HL-60 (cell line): ENCODE data around the gene PPP6R3.

Experiments
- CTCF ChIP-seq: IDR thresholded peaks from one replicate; pipeline ENCODE4 v1.5.1; 2011; ENCODE audit warnings: low read length, control low read depth, inconsistent platforms; ENCODE audit not compliant: insufficient read depth
- GABPA ChIP-seq: IDR thresholded peaks from 2 replicates; pipeline ENCODE4 v1.6.1; 2012; ENCODE audit warnings: low read depth
- POLR2AphosphoS5 ChIP-seq: IDR thresholded peaks from 2 replicates; pipeline ENCODE4 v1.6.1; 2012; ENCODE audit warnings: low read depth
- REST ChIP-seq: IDR thresholded peaks from 2 replicates; pipeline ENCODE4 v1.6.1; 2012; ENCODE audit warnings: low read depth; ENCODE audit not compliant: insufficient replicate concordance

DNA sequence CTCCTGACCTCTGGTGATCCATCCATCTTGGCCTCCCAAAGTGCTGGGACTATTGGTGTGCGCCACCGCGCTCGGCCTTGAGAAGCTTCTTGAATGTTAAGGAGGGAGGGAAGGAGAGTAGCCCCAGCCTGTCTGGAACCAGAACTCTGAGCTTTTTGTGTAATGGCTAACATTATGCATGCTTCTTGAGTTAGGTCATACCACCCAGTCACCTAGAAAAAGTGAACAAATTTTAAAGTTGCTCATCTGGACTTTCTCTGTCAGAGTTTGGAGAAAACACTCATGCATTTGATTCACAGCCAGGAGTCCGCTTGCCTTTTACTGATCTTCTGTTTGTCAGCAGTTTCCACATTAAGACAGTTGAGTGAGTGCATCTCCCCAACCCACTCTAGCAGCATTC lies 82.1 kb downstream of the PPP6R3 start:
- TF ChIP-seq CTCF (no peak), GABPA (no peak), POLR2AphosphoS5 (no peak), REST (no peak)
